Esophagus muscularis mucosa (tissue), 4 donors: ENCODE results near the gene ABTB1. TPM values are rescaled to one million over a fixed set of nuclear protein-coding genes. Genes with fewer than 3 reads are reported as not detected.

Source experiments
- DNase-seq: peaks from one replicate; pipeline ENCODE4 v3.0.0-alpha.2; 2017; ENCODE audit errors: extremely low spot score
- H3K27ac ChIP-seq, 4 donors: fragments of 200-600 bp; sonication (generic); replicated peaks in 1 of 4; 1 replicate in 3 of 4; 2 replicates in 1 of 4; pipeline ENCODE4 v1.5.1; 2016 to 2019; ENCODE audit warnings: mild to moderate bottlenecking in 1 of 4
- H3K27me3 ChIP-seq, 4 donors: fragments of 200-600 bp; sonication (generic); one replicate each; pipeline versions ENCODE4 v1.5.1 to v1.6.0; 2016 to 2019
- H3K36me3 ChIP-seq, 4 donors: fragments of 200-600 bp; sonication (generic); one replicate each; pipeline ENCODE4 v1.5.1; 2016 to 2019
- H3K4me1 ChIP-seq, 4 donors: fragments of 200-600 bp; sonication (generic); one replicate each; pipeline ENCODE4 v1.5.1; 2016 to 2019
- H3K4me3 ChIP-seq, 4 donors: fragments of 200-600 bp; sonication (generic); 1 replicate in 2 of 4; 2 replicates in 2 of 4; pipeline ENCODE4 v1.5.1; 2016 to 2019; ENCODE audit warnings: mild to moderate bottlenecking in 4 of 4, moderate library complexity in 1 of 4
- H3K9me3 ChIP-seq, 4 donors: fragments of 200-600 bp; sonication (generic); 1 replicate in 3 of 4; 2 replicates in 1 of 4; pipeline ENCODE4 v1.5.1; 2016 to 2019
- CTCF ChIP-seq, 3 experiments: fragments of 200-600 bp in 2 of 3; fragments of 450-650 bp in 1 of 3; sonication (generic) in 2 of 3; IDR thresholded peaks; one replicate each; pipeline ENCODE4 v1.5.1; 2017 to 2019; ENCODE audit warnings: antibody characterized with exemption in 3 of 3, mild to moderate bottlenecking in 2 of 3, moderate library complexity in 1 of 3
- EP300 ChIP-seq: sonication (generic); formaldehyde crosslinking; IDR thresholded peaks from one replicate; pipeline ENCODE4 v1.6.1; 2017; ENCODE audit warnings: antibody characterized with exemption
- POLR2A ChIP-seq: fragments of 450-650 bp; IDR thresholded peaks from one replicate; pipeline ENCODE4 v1.6.1; 2017; ENCODE audit warnings: antibody characterized with exemption, moderate library complexity, mild to moderate bottlenecking, low read depth
- POLR2AphosphoS5 ChIP-seq, 2 donors: sonication (generic); formaldehyde crosslinking; IDR thresholded peaks; one replicate each; pipeline ENCODE4 v1.6.1; 2017; ENCODE audit warnings: antibody characterized with exemption in 2 of 2
- WGBS: methylation state at CpG from one replicate; pipeline ENCODE4 v1.1.5; 2018; 5-methylcytosine and 5-hydroxymethylcytosine counted together
- intact Hi-C: fragments of 100-400 bp; cut with DNase I; formaldehyde crosslinking; loops from one replicate; pipeline ENCODE4 v1.15.1; 2023
- total RNA-seq, 4 donors: library from RNA; depleted of rRNA; stranded (reverse); fragments of >200 nt; gene quantifications; one replicate each; pipeline versions ENCODE4 v1.1.0 to v1.2.1, GENCODE V29; 2016

ABTB1 gene
- total RNA-seq, 4 donors from 2014 or later = 21.7 to 44.4 (median 40.6) TPM

- H3K36me3 ChIP-seq = peaks cover 0 to 51% (median 18%) of the 10 kb centered on the region in 4 donors
- no peaks in the 10 kb centered on the region for H3K27me3 ChIP-seq
- no peak for DNase-seq
- H3K4me3 ChIP-seq = peak overlapping the region in 1 of 4 donors; percentile 23
- H3K27ac ChIP-seq = peak overlapping the region; percentile 52 to 75 (median 63)
- TF ChIP-seq EP300 = no peak
- TF ChIP-seq CTCF (IDR thresholded peaks at IDR 0.05) = no peak
- no peak for TF ChIP-seq POLR2AphosphoS5 (IDR thresholded peaks at IDR 0.05)
- TF ChIP-seq POLR2A = no peak
- WGBS = 46% methylated on average over 11 of the region's 11 CpGs
- intact Hi-C loops = no loop called here
- H3K9me3 ChIP-seq = no peaks in the 10 kb centered on the region
- peaks cover 23 to 46% (median 29%) of the 10 kb centered on the region in 4 donors for H3K4me1 ChIP-seq
These were observed 50.3 kb downstream of the ABTB1 start for GRCh38 chr3:127723011-127723567.

GRCh38 chr3:127726894-127727293 is 54.1 kb downstream of the ABTB1 start:
- no peak for DNase-seq
- H3K27me3 ChIP-seq = no peaks in the 10 kb centered on the region
- peaks cover 0 to 21% (median 0%) of the 10 kb centered on the region in 4 donors for H3K36me3 ChIP-seq
- H3K4me1 ChIP-seq = peaks cover 28 to 36% (median 33%) of the 10 kb centered on the region in 4 donors
- H3K9me3 ChIP-seq = no peaks in the 10 kb centered on the region
- TF ChIP-seq CTCF (IDR thresholded peaks at IDR 0.05) = no peak
- no peak for TF ChIP-seq EP300
- TF ChIP-seq POLR2A = no peak
- no peak for TF ChIP-seq POLR2AphosphoS5 (IDR thresholded peaks at IDR 0.05)
- no peak overlapping the region for H3K4me3 ChIP-seq
- no peak overlapping the region for H3K27ac ChIP-seq
- intact Hi-C loops = no loop called here
- 81% methylated on average over 3 of the region's 3 CpGs for WGBS

GRCh38 chr3:127728417-127729015 is 55.8 kb downstream of the ABTB1 start:
- intact Hi-C loops = no loop called here
- Histone ChIP-seq H3K36me3 (peaks cover 0 to 15% (median 0%) of the 10 kb centered on the region in 4 donors), H3K27ac (no peak overlapping the region), H3K4me3 (no peak overlapping the region), H3K9me3 (no peaks in the 10 kb centered on the region), H3K27me3 (no peaks in the 10 kb centered on the region), H3K4me1 (peaks cover 20 to 32% (median 26%) of the 10 kb centered on the region in 4 donors)
- 80% methylated on average over 7 of the region's 7 CpGs for WGBS
- TF ChIP-seq CTCF (IDR thresholded peaks at IDR 0.05) (no peak), EP300 (no peak), POLR2AphosphoS5 (IDR thresholded peaks at IDR 0.05) (no peak)
- no peak for DNase-seq

- no peak for TF ChIP-seq POLR2AphosphoS5 (IDR thresholded peaks at IDR 0.05)
- Histone ChIP-seq H3K4me1 (peaks cover 28 to 42% (median 34%) of the 10 kb centered on the region in 4 donors), H3K27ac (no peak overlapping the region), H3K36me3 (peaks cover 0 to 9% (median 0%) of the 10 kb centered on the region in 4 donors), H3K9me3 (no peaks in the 10 kb centered on the region), H3K4me3 (no peak overlapping the region), H3K27me3 (no peaks in the 10 kb centered on the region)
- DNase-seq = no peak
- intact Hi-C loops = no loop called here
- 81% methylated on average over 4 of the region's 4 CpGs for WGBS
These were observed 56.9 kb downstream of the ABTB1 start for GRCh38 chr3:127729556-127730056.

GRCh38 chr3:127730171-127730570 is 57.4 kb downstream of the ABTB1 start:
- intact Hi-C loops = no loop called here
- Histone ChIP-seq H3K27me3 (no peaks in the 10 kb centered on the region), H3K36me3 (peaks cover 0 to 6% (median 0%) of the 10 kb centered on the region in 4 donors), H3K27ac (no peak overlapping the region), H3K9me3 (no peaks in the 10 kb centered on the region), H3K4me3 (no peak overlapping the region), H3K4me1 (peaks cover 34 to 47% (median 40%) of the 10 kb centered on the region in 4 donors)
- 84% methylated on average over 8 of the region's 8 CpGs for WGBS
- TF ChIP-seq POLR2A (no peak), POLR2AphosphoS5 (IDR thresholded peaks at IDR 0.05) (no peak), EP300 (no peak), CTCF (IDR thresholded peaks at IDR 0.05) (no peak)
- DNase-seq = no peak

Other genes with a start within 250 kb of the ABTB1 start
- gene TPRA1, start 82.2 kb upstream of the ABTB1 start, total RNA-seq = 10 to 100 TPM; 19.9 to 43.1 (median 33.1) TPM
- gene MCM2, start 74.5 kb upstream of the ABTB1 start, total RNA-seq = 1 to 10 TPM; 1.2 to 6.4 (median 3.1) TPM
- gene PODXL2, start 43.8 kb upstream of the ABTB1 start, total RNA-seq = 1 to 10 TPM; 1.7 to 3.1 (median 2.5) TPM
- 100 to 1,000 TPM in 1 of 4 donors, 10 to 100 TPM in 3; 56.5 to 155 (median 80.7) TPM for gene MGLL, start 149.6 kb downstream of the ABTB1 start, total RNA-seq
- 1 to 10 TPM; 3.8 to 6.0 (median 4.7) TPM for gene KBTBD12, start 242.3 kb downstream of the ABTB1 start, total RNA-seq